Liver (tissue), 9 donors: ENCODE data around the gene TMEM245. TPM values are rescaled to one million over a fixed set of nuclear protein-coding genes. Genes with fewer than 3 reads are reported as not detected.

ENCODE experiments used
- DNase-seq: peaks from one replicate; pipeline ENCODE4 v3.0.0-alpha.2; 2017; ENCODE audit warnings: low spot score
- H3K27ac ChIP-seq, 2 donors: one replicate each; pipeline ENCODE4 v1.7.0; 2013; ENCODE audit warnings: inconsistent platforms in 2 of 2, low read length in 2 of 2, control low read depth in 1 of 2, low read depth in 1 of 2, mild to moderate bottlenecking in 1 of 2
- H3K27me3 ChIP-seq, 4 donors: one replicate each; pipeline versions ENCODE4 v1.6.1 to v1.7.0; 2013; ENCODE audit warnings: low read length in 3 of 4, inconsistent platforms in 1 of 4, mild to moderate bottlenecking in 1 of 4, moderate library complexity in 1 of 4; ENCODE audit not compliant: control insufficient read depth in 4 of 4, insufficient read depth in 4 of 4
- H3K36me3 ChIP-seq, 4 donors: one replicate each; pipeline versions ENCODE4 v1.6.1 to v1.7.0; 2013; ENCODE audit warnings: low read length in 3 of 4, mild to moderate bottlenecking in 3 of 4, low read depth in 1 of 4, moderate library complexity in 1 of 4; ENCODE audit not compliant: control insufficient read depth in 4 of 4, insufficient read depth in 3 of 4
- H3K4me1 ChIP-seq, 4 donors: one replicate each; pipeline versions ENCODE4 v1.6.1 to v1.7.0; 2013; ENCODE audit warnings: low read length in 3 of 4, mild to moderate bottlenecking in 3 of 4, moderate library complexity in 1 of 4; ENCODE audit not compliant: control insufficient read depth in 4 of 4, insufficient read depth in 4 of 4
- H3K4me3 ChIP-seq, 3 donors: one replicate each; pipeline versions ENCODE4 v1.6.1 to v1.7.0; 2013; ENCODE audit warnings: low read length in 3 of 3, control low read depth in 1 of 3, low read depth in 1 of 3, mild to moderate bottlenecking in 1 of 3
- H3K9ac ChIP-seq, 2 donors: one replicate each; pipeline ENCODE4 v1.7.0; 2013; ENCODE audit warnings: low read length in 2 of 2, mild to moderate bottlenecking in 2 of 2, moderate library complexity in 2 of 2, control low read depth in 1 of 2, low read depth in 1 of 2
- H3K9me3 ChIP-seq, 4 donors: one replicate each; pipeline versions ENCODE4 v1.6.1 to v1.7.0; 2013; ENCODE audit warnings: low read length in 3 of 4; ENCODE audit not compliant: control insufficient read depth in 4 of 4
- EGR1 ChIP-seq, 2 donors: IDR thresholded peaks; 2 replicates each; pipeline ENCODE4 v1.6.1; 2016 to 2018; ENCODE audit warnings: antibody characterized with exemption in 2 of 2, low read depth in 2 of 2
- FOXA1 ChIP-seq: IDR thresholded peaks from 2 replicates; pipeline ENCODE4 v1.6.1; 2016; ENCODE audit warnings: antibody characterized with exemption
- FOXA2 ChIP-seq: IDR thresholded peaks from 2 replicates; pipeline ENCODE4 v1.6.1; 2016; ENCODE audit warnings: antibody characterized with exemption
- GABPA ChIP-seq, 2 donors: IDR thresholded peaks in 1 of 2; conservative IDR thresholded peaks in 1 of 2; 2 replicates each; pipeline ENCODE4 v1.6.1; 2016; ENCODE audit warnings: antibody characterized with exemption in 2 of 2, mild to moderate bottlenecking in 1 of 2, moderate library complexity in 1 of 2
- HNF4A ChIP-seq, 2 donors: conservative IDR thresholded peaks; 2 replicates each; pipeline ENCODE4 v1.6.1; 2016; ENCODE audit warnings: antibody characterized with exemption in 2 of 2, mild to moderate bottlenecking in 2 of 2
- HNF4G ChIP-seq: IDR thresholded peaks from 2 replicates; pipeline ENCODE4 v1.6.1; 2016; ENCODE audit warnings: antibody characterized with exemption
- JUND ChIP-seq, 2 donors: IDR thresholded peaks; 2 replicates each; pipeline ENCODE4 v1.6.1; 2016; ENCODE audit warnings: antibody characterized with exemption in 2 of 2
- MAX ChIP-seq: IDR thresholded peaks from 2 replicates; pipeline ENCODE4 v1.6.1; 2016; ENCODE audit warnings: antibody characterized with exemption
- NR2F2 ChIP-seq: IDR thresholded peaks from 2 replicates; pipeline ENCODE4 v1.6.1; 2016; ENCODE audit warnings: antibody characterized with exemption
- RAD21 ChIP-seq, 2 donors: IDR thresholded peaks; 2 replicates each; pipeline ENCODE4 v1.6.1; 2016; ENCODE audit warnings: antibody characterized with exemption in 2 of 2, mild to moderate bottlenecking in 2 of 2
- REST ChIP-seq: IDR thresholded peaks from 2 replicates; pipeline ENCODE4 v1.6.1; 2016; ENCODE audit warnings: antibody characterized with exemption, mild to moderate bottlenecking
- RXRA ChIP-seq, 2 donors: IDR thresholded peaks; 2 replicates each; pipeline ENCODE4 v1.6.1; 2017 to 2018; ENCODE audit warnings: antibody characterized with exemption in 2 of 2, mild to moderate bottlenecking in 1 of 2
- SP1 ChIP-seq: IDR thresholded peaks from 2 replicates; pipeline ENCODE4 v1.6.1; 2018; ENCODE audit warnings: antibody characterized with exemption, mild to moderate bottlenecking
- TAF1 ChIP-seq: conservative IDR thresholded peaks from 2 replicates; pipeline ENCODE4 v1.6.1; 2016; ENCODE audit warnings: antibody characterized with exemption, mild to moderate bottlenecking
- YY1 ChIP-seq: IDR thresholded peaks from 2 replicates; pipeline ENCODE4 v1.6.1; 2016; ENCODE audit warnings: antibody characterized with exemption, mild to moderate bottlenecking
- WGBS: extraction: QIAGEN DNeasy Blood & Tissue Kit; methylation state at CpG from one replicate; pipeline ENCODE4 v1.1.7; 2013; 5-methylcytosine and 5-hydroxymethylcytosine counted together
- polyA plus RNA-seq, 2 donors: library from polyadenylated mRNA; stranded (reverse) in 1 of 2; unstranded in 1 of 2; fragments of 200-250 nt in 1 of 2; fragments of >200 nt in 1 of 2; fragmentation: Nextera tagmentation in 1 of 2; extraction: Ambion mirVana in 1 of 2; gene quantifications; one replicate each; pipeline versions ENCODE4 v1.2.1 to v1.2.3, GENCODE V29; 2013 to 2015
- total RNA-seq, 2 donors: library from RNA; depleted of rRNA; stranded (reverse); fragments of >200 nt; gene quantifications; one replicate each; pipeline ENCODE4 v1.2.3, GENCODE V29; 2014
- TF ChIP-seq, protein P1 (sequence below): fragments of 150-350 bp; IDR thresholded peaks from 2 replicates; pipeline ENCODE4 v1.5.1; 2017; ENCODE audit warnings: improper control_type of control experiment, low read depth, low read length; ENCODE audit not compliant: missing input control
- TF ChIP-seq, protein P2 (sequence below): IDR thresholded peaks from 2 replicates; pipeline ENCODE4 v1.6.1; 2016; ENCODE audit warnings: antibody characterized with exemption
- TF ChIP-seq, protein P3 (sequence below): IDR thresholded peaks from 2 replicates; pipeline ENCODE4 v1.6.1; 2016; ENCODE audit warnings: antibody characterized with exemption
- donor health status: healthy.
- donor health status: healthy.
- donor health status: healthy.
- donor health status: healthy.
- donor health status: healthy.

TMEM245 gene
- total and polyA plus RNA-seq, 4 donors = 13.7 to 75.3 (median 31.2) TPM

DNA sequence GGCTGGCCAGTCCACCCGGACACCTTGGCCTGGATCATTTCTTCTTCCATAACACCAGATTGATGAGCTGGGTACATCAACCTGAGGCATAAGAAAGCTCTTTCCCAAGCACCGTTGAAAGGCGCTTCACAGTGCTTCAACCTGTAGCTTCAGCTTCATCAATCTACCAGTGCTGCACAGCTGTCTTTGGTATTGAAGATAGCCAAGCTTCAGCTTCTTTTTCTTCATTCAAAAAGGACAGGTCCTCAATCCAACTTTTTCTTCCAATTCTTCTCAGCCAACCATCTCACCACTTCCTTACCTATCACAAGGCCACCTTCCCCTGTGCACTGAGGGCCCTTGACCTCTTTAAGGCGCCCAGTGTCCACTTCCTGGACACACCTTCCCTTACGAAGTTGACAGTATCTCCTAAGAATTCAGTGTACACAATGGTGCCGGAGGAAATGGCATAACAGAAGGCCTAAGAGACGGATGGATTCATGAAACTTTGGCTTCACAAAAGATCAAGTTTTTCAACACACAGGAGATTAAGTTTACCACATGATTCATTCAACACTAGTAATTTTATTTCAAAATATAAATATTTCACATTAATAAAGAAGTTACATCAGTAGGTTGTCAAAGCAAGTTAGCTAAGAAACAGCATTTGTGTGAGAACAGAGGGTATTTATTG is 105.0 kb downstream of the TMEM245 start:
- H3K27me3 ChIP-seq = no peaks in the 10 kb centered on the region
- no peaks in the 10 kb centered on the region for H3K9me3 ChIP-seq
- no peak for DNase-seq
- no peak overlapping the region for H3K9ac ChIP-seq
- H3K4me3 ChIP-seq = no peak overlapping the region
- 89% methylated on average over 7 of the region's 7 CpGs for WGBS
- peaks cover 0 to 3% (median 0%) of the 10 kb centered on the region in 4 donors for H3K36me3 ChIP-seq
- TF ChIP-seq REST (no peak), JUND (IDR thresholded peaks at IDR 0.05) (no peak), RXRA (IDR thresholded peaks at IDR 0.05) (no peak), GABPA (IDR thresholded peaks at IDR 0.05 in 1 of 2, conservative IDR thresholded peaks at IDR 0.05 in 1 of 2) (no peak), HNF4A (conservative IDR thresholded peaks at IDR 0.05) (no peak), MAX (no peak), NR2F2 (no peak), FOXA1 (no peak), FOXA2 (no peak), EGR1 (IDR thresholded peaks at IDR 0.05; ENCODE audit: low read depth in 2 of 2) (no peak), HNF4G (no peak), TAF1 (no peak), YY1 (no peak), RAD21 (IDR thresholded peaks at IDR 0.05) (no peak), SP1 (no peak)
- TF ChIP-seq, protein P1, sequence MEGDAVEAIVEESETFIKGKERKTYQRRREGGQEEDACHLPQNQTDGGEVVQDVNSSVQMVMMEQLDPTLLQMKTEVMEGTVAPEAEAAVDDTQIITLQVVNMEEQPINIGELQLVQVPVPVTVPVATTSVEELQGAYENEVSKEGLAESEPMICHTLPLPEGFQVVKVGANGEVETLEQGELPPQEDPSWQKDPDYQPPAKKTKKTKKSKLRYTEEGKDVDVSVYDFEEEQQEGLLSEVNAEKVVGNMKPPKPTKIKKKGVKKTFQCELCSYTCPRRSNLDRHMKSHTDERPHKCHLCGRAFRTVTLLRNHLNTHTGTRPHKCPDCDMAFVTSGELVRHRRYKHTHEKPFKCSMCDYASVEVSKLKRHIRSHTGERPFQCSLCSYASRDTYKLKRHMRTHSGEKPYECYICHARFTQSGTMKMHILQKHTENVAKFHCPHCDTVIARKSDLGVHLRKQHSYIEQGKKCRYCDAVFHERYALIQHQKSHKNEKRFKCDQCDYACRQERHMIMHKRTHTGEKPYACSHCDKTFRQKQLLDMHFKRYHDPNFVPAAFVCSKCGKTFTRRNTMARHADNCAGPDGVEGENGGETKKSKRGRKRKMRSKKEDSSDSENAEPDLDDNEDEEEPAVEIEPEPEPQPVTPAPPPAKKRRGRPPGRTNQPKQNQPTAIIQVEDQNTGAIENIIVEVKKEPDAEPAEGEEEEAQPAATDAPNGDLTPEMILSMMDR = no peak
- TF ChIP-seq, protein P2, sequence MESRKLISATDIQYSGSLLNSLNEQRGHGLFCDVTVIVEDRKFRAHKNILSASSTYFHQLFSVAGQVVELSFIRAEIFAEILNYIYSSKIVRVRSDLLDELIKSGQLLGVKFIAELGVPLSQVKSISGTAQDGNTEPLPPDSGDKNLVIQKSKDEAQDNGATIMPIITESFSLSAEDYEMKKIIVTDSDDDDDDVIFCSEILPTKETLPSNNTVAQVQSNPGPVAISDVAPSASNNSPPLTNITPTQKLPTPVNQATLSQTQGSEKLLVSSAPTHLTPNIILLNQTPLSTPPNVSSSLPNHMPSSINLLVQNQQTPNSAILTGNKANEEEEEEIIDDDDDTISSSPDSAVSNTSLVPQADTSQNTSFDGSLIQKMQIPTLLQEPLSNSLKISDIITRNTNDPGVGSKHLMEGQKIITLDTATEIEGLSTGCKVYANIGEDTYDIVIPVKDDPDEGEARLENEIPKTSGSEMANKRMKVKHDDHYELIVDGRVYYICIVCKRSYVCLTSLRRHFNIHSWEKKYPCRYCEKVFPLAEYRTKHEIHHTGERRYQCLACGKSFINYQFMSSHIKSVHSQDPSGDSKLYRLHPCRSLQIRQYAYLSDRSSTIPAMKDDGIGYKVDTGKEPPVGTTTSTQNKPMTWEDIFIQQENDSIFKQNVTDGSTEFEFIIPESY = no peak
- TF ChIP-seq, protein P3, sequence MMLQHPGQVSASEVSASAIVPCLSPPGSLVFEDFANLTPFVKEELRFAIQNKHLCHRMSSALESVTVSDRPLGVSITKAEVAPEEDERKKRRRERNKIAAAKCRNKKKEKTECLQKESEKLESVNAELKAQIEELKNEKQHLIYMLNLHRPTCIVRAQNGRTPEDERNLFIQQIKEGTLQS = no peak
- peak overlapping the region in 1 of 2 donors; percentile 88 for H3K27ac ChIP-seq
- H3K4me1 ChIP-seq = peaks cover 4 to 26% (median 11%) of the 10 kb centered on the region in 4 donors
